Measurements from ENCODE around the gene STK17B.

Gene STK17B

DNA sequence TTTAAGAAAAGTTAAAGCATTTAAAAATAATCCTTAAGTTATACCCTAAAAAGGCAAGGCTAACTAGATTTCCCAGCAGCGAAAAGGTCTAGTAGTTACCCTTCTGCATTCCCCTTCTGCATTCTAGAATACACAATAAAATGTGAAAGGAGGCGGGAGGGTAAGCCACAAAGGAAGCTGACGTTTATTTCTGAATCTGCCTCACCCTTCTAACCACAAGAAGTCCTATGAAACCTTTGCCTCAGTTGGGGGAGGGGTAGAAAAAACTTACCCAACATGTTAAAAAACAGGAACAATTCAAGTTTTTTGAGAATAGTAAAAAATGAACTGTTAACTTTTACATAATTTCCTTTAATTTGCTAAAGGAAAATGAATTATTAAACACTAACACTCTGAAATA, 11.3 kb downstream of the STK17B start:
- peaks cover 61% of the 10 kb centered on the region for H4K20me1 ChIP-seq (ENCODE audit: low read depth, low read length)
- H3K27ac ChIP-seq (ENCODE audit: low read depth, low read length), result peak overlapping the region; percentile 86
- H3K4me2 ChIP-seq (ENCODE audit: low read depth, low read length, poor library complexity, severe bottlenecking), result peak overlapping the region; percentile 99

DNA sequence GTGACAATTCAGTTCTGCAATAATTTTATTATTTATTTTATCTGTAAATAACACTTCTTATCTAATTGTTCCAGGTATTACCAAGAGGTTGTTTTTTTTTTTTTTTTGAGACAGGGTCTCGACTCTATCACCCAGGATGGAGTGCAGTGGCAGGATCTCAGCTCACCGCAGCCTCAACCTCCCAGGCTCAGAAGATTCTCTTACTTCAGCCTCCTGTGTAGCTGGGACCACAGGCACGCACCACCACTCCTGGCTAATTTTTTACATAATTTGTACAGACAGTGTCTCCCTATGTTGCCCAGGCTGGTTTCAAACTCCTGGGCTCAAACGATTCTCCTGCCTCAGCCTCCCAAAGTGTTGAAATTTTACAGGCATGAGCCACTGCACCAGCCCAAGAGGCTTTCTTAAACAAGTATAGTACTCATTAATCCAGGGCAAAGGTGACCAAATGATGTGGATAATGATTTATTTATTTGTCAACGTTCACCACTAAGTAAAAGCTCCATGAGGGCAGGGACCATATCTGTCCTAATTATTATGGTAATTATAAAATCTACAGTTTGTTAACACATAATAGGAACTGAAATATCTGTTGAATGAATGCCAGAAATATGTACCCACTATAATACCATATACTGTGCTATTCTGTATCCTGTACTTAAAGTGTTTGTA, 12.0 kb downstream of the STK17B start:
- no peak overlapping the region for H2AFZ ChIP-seq (ENCODE audit: low read depth, low read length, severe bottlenecking)
- H3K9me3 ChIP-seq (ENCODE audit: insufficient read depth, low read length), result no peaks in the 10 kb centered on the region
- H3K27ac ChIP-seq (ENCODE audit: low read depth, low read length), result peak overlapping the region; percentile 86
- H3K9me2 ChIP-seq (replicated peaks; ENCODE audit: insufficient read depth, low read length), result no peaks in the 10 kb centered on the region
- H3K79me2 ChIP-seq (ENCODE audit: insufficient read depth, low read length), result peaks cover 99% of the 10 kb centered on the region
- H3F3A ChIP-seq (ENCODE audit: insufficient read depth), result peaks cover 83% of the 10 kb centered on the region
- H3K36me3 ChIP-seq (ENCODE audit: low read length), result peaks cover 80% of the 10 kb centered on the region
- H3K4me2 ChIP-seq (ENCODE audit: low read depth, low read length, poor library complexity, severe bottlenecking), result peak overlapping the region; percentile 99
- no peak overlapping the region for H3K9ac ChIP-seq (ENCODE audit: low read length)
- TF ChIP-seq, protein P1, sequence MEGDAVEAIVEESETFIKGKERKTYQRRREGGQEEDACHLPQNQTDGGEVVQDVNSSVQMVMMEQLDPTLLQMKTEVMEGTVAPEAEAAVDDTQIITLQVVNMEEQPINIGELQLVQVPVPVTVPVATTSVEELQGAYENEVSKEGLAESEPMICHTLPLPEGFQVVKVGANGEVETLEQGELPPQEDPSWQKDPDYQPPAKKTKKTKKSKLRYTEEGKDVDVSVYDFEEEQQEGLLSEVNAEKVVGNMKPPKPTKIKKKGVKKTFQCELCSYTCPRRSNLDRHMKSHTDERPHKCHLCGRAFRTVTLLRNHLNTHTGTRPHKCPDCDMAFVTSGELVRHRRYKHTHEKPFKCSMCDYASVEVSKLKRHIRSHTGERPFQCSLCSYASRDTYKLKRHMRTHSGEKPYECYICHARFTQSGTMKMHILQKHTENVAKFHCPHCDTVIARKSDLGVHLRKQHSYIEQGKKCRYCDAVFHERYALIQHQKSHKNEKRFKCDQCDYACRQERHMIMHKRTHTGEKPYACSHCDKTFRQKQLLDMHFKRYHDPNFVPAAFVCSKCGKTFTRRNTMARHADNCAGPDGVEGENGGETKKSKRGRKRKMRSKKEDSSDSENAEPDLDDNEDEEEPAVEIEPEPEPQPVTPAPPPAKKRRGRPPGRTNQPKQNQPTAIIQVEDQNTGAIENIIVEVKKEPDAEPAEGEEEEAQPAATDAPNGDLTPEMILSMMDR (IDR thresholded peaks at IDR 0.05; ENCODE audit: insufficient read depth, low read length, poor library complexity, severe bottlenecking), result no peak
- TF ChIP-seq EZH2phosphoT487 (conservative IDR thresholded peaks at IDR 0.05; ENCODE audit: low read length), result no peak
- no peaks in the 10 kb centered on the region for H3K27me3 ChIP-seq (ENCODE audit: low read length)
- H3K4me3 ChIP-seq (ENCODE audit: insufficient read depth, low read length, poor library complexity, severe bottlenecking), result no peak overlapping the region
- H4K20me1 ChIP-seq (ENCODE audit: low read depth, low read length), result peaks cover 68% of the 10 kb centered on the region

More for the DNA sequence above, 11.3 kb downstream of the STK17B start:
- H3K27me3 ChIP-seq (ENCODE audit: low read length), result no peaks in the 10 kb centered on the region
- no peak overlapping the region for H3K9ac ChIP-seq (ENCODE audit: low read length)
- no peaks in the 10 kb centered on the region for H3K9me3 ChIP-seq (ENCODE audit: insufficient read depth, low read length)
- no peak overlapping the region for H2AFZ ChIP-seq (ENCODE audit: low read depth, low read length, severe bottlenecking)
- peaks cover 99% of the 10 kb centered on the region for H3K79me2 ChIP-seq (ENCODE audit: insufficient read depth, low read length)
- peaks cover 83% of the 10 kb centered on the region for H3F3A ChIP-seq (ENCODE audit: insufficient read depth)
- no peak for TF ChIP-seq EZH2phosphoT487 (conservative IDR thresholded peaks at IDR 0.05; ENCODE audit: low read length)
- TF ChIP-seq, protein P1 (IDR thresholded peaks at IDR 0.05; ENCODE audit: insufficient read depth, low read length, poor library complexity, severe bottlenecking), result no peak
- H3K9me2 ChIP-seq (replicated peaks; ENCODE audit: insufficient read depth, low read length), result no peaks in the 10 kb centered on the region
- H3K36me3 ChIP-seq (ENCODE audit: low read length), result peaks cover 77% of the 10 kb centered on the region
- H3K4me3 ChIP-seq (ENCODE audit: insufficient read depth, low read length, poor library complexity, severe bottlenecking), result peak overlapping the region; percentile 19

DNA sequence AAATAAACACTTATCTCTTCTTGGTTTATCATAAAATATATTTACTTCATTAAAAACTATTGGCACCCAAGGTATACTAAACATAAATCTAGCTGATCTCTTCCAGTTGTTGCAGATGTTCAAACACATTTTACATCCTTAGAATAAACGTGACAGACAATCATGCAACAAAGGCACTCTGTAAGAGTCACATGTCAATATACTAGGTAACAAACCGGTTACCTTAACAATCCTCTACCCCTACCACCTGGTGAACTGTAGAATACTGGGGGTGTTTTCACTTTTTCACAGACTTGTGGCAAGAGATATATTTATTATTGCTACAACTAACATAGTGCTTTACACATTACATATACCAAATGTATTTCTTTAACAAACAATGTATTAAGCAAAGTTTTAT, 15.8 kb downstream of the STK17B start:
- H3K9me3 ChIP-seq (ENCODE audit: insufficient read depth, low read length), result no peaks in the 10 kb centered on the region
- no peak overlapping the region for H3K4me2 ChIP-seq (ENCODE audit: low read depth, low read length, poor library complexity, severe bottlenecking)
- H3K9ac ChIP-seq (ENCODE audit: low read length), result no peak overlapping the region
- H3F3A ChIP-seq (ENCODE audit: insufficient read depth), result peaks cover 80% of the 10 kb centered on the region
- peaks cover 82% of the 10 kb centered on the region for H3K36me3 ChIP-seq (ENCODE audit: low read length)
- H3K27me3 ChIP-seq (ENCODE audit: low read length), result no peaks in the 10 kb centered on the region
- peaks cover 72% of the 10 kb centered on the region for H4K20me1 ChIP-seq (ENCODE audit: low read depth, low read length)
- H3K79me2 ChIP-seq (ENCODE audit: insufficient read depth, low read length), result peaks cover 98% of the 10 kb centered on the region
- no peak overlapping the region for H2AFZ ChIP-seq (ENCODE audit: low read depth, low read length, severe bottlenecking)
- TF ChIP-seq EZH2phosphoT487 (conservative IDR thresholded peaks at IDR 0.05; ENCODE audit: low read length), result no peak
- TF ChIP-seq, protein P1 (IDR thresholded peaks at IDR 0.05; ENCODE audit: insufficient read depth, low read length, poor library complexity, severe bottlenecking), result no peak
- H3K4me3 ChIP-seq (ENCODE audit: insufficient read depth, low read length, poor library complexity, severe bottlenecking), result no peak overlapping the region
- peak overlapping the region; percentile 13; the same call in 1 of the 2 replicates for H3K27ac ChIP-seq (ENCODE audit: low read depth, low read length)
- no peaks in the 10 kb centered on the region for H3K9me2 ChIP-seq (replicated peaks; ENCODE audit: insufficient read depth, low read length)
